Transverse colon (tissue), 4 donors: ENCODE measurements around the gene HEYL.

Experiments
- CTCF ChIP-seq, 5 experiments: fragments of 200-600 bp in 3 of 5; fragments of 450-650 bp in 2 of 5; sonication (generic) in 3 of 5; IDR thresholded peaks; 1 replicate in 2 of 5; 2 replicates in 3 of 5; pipeline ENCODE4 v1.5.1; 2016 to 2017; ENCODE audit warnings: antibody characterized with exemption in 5 of 5, inconsistent platforms in 3 of 5, mild to moderate bottlenecking in 2 of 5, moderate library complexity in 1 of 5
- POLR2A ChIP-seq: fragments of 450-650 bp; IDR thresholded peaks from one replicate; pipeline ENCODE4 v1.6.1; 2016; ENCODE audit warnings: antibody characterized with exemption, mild to moderate bottlenecking, moderate library complexity
- POLR2AphosphoS5 ChIP-seq, 3 donors: sonication (generic); formaldehyde crosslinking; IDR thresholded peaks; one replicate each; pipeline ENCODE4 v1.6.1; 2016; ENCODE audit warnings: antibody characterized with exemption in 3 of 3

- no peak for TF ChIP-seq CTCF (IDR thresholded peaks at IDR 0.05)
- TF ChIP-seq POLR2AphosphoS5 (IDR thresholded peaks at IDR 0.05): no peak
- TF ChIP-seq POLR2A: no peak
These were observed 44.8 kb upstream of the HEYL start for GRCh38 chr1:39684313-39684664.
